A549 treated with GW870086 at 1 μM for 4 hours (cell line): ENCODE data around the gene ZNF25. TPM values are rescaled to one million over a fixed set of nuclear protein-coding genes. Genes with fewer than 3 reads are reported as not detected.

Source experiments
- total RNA-seq: library from RNA; stranded (reverse); fragments of 200-300 nt; extraction: Qiagen RNA extraction; gene quantifications from 5 replicates; pipeline ENCODE4 v1.2.3, GENCODE V29; 2022; ENCODE audit warnings: low read depth

The ZNF25 gene
- 1.1 to 1.9 TPM (median 1.7 TPM) in 5 replicates for total RNA-seq

DNA sequence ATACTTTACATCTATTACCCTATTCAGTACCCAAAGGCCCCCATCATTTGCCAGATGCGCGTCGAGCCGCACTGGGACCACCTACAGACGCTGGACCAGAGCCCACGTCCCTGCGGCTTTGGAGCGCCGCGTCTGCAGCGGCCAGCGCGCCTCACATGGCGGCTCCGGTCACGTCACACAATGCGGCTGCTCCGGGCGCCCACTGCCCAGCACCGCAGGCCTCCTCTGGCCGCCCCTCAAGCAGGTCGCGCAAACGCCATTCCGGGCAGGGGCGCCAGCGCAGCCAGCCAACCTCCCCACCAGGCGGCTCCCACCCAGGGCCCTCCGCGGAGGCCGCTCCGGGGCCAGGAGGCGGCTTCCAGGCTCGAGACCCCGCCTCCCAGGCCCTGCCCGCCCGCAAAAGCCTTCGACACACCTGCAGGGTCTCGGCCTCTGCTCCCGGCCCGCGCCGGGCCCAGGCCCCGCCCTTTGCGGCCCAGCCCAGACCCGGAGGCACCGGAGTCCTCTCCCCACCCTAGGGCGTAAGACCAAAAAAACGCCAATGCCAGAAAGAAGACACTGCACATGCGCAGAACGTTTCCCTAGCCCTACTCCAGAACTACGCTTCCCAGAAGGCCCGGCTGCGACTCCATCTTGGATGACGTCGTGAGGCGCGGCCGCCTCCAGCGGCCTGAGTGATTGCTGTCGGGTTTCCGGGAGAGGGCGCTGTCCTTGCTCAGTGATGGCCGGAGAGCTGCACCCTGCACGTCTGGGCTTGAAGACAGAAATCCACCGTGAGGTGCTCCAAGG, at the start of gene ZNF25:
TSS of gene ZNF25 (minus strand) at position 557 of the 789 bp plus-strand sequence. CDS start 4,925 bp downstream, outside the sequence.

DNA sequence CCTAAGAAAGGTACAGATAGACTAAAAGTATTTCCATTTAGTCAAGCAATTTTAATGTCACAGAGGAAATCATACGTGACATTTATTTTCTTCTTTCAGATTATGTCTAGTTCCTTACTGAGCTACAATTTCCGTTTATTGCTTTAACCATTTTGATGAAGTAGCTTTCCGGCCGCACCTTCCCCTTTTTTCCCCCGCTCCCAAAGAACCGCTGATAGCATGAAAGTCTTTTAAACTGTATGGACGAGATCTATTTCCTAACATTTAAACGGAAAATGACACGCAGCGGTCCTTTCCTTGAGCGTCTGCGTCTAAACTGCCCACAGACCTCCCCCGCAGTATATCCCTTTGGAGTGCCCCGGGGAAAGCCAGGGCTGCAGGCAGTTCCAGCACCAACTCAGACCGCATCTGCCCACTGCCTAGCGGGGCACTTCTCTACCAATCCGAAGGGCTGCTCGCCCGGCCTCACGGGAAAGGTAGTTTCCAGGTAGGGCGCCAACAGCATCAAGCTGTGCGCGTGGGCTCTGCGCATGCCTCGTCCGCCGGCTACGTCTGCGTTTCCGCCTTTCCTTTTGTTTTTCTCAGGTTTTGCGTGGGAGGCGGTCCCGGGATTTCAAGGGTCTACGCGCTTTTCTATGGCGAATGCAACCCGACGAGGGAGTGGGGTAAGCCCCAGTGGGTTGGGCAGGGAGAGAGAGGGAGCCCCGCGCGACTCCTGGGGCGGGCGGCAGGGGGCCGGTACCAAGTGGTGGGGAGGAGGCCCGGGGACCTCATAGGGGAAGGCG, 33.9 kb upstream of the ZNF25 start, which contains the start of gene ZNF33A:
TSS of gene ZNF33A (plus strand) at position 557 of the 785 bp plus-strand sequence. CDS start 1,667 bp downstream, outside the sequence.

Other genes with a start within 250 kb of the ZNF25 start
- gene ZNF248, start 119.0 kb downstream of the ZNF25 start, total RNA-seq = 2.9 to 4.9 TPM (median 3.8 TPM) in 5 replicates
- 4.9 to 9.0 TPM (median 7.4 TPM) in 5 replicates for gene ZNF33A, start 34.0 kb upstream of the ZNF25 start, total RNA-seq
- gene ZNF37A, start 117.7 kb upstream of the ZNF25 start, total RNA-seq = 4.9 to 6.1 TPM (median 5.3 TPM) in 5 replicates